ENCODE measurements around the gene TADA3.

DNA sequence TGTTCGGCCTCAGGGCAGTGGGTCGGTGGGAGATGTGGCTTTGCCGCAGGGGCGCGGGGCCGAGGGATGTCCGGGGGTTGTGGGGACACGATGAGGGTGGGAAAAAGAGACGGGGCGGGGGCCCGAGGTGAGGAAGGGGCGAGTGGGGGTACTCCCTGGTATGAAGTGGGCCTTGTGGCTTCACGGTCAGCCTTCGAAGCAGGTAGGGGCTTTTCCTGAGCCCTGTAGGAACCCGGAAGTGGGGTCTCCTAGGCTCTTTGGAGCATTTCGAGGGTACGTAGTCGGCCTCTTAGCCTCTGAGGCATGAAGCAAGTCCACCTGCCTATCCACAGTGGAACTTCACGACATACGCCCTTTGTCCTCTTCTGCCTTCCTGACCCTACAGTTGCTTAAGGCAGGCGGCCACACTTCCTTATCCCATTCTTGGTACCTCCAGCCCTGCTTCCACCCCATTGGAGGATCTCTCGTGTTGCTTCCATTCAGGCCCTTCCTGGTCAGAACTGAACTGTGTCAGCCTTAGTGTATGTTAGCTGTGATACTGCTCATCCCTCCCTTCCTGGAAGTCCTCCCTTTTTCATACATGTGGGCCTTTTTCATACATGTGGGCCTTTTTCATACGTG is 998 bp upstream of the TADA3 start:
- TF ChIP-seq POLR2AphosphoS5 (IDR thresholded peaks at IDR 0.05; ENCODE audit: low read depth, low read length) (peak; percentile 92), POLR2A (IDR thresholded peaks at IDR 0.05; ENCODE audit: low read depth, low read length) (peak; percentile 81), TAF1 (IDR thresholded peaks at IDR 0.05; ENCODE audit: borderline replicate concordance, low read depth, low read length) (no peak)
